Measurements from ENCODE around the gene ABCC1.
"Not testable (repeated sequence)": the region's sequence is repeated elsewhere in the genome, so short reads cannot be mapped to it uniquely, and the experiment has no call there.

ABCC1 gene

DNA sequence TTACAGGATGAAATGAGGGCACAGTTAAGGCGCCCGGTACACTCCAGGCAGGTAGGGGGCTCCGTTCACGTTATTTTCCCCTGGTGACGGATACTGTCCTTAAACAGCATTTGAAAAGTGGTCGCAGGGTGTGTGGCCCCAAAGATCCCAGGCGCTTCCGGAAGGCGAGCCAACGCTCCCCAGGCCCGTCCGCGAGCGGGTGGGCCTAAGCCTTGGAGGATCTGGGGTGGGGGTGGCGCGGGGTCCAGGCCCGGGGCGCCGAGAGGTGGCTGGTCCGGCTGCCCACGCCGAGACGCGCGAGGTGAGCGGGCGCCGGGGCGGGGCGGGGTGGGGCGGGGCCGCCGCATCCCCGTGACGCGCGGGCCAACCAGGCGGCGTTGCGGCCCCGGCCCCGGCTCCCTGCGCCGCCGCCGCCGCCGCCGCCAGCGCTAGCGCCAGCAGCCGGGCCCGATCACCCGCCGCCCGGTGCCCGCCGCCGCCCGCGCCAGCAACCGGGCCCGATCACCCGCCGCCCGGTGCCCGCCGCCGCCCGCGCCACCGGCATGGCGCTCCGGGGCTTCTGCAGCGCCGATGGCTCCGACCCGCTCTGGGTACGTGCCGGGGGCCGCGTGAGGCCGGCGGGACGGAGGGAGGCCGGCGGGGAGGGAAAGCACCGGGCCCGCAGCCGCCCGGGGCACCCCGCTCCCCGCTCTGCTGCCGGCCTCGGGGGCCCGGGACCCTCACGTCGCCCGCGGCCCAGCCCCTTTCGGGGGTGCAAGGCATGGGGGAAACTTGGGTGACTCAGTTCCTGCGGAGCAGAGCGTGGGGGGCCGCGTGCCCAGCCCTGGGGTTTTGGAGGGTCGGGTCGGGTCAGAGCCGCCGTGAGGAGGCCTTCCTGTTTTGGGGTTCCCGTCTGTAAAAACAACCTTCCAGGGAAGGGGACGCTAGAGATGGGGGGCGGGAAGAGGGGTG is at the start of gene ABCC1:
ABCC1 (plus strand) TSS at position 407 of the 951 bp plus-strand sequence; CDS start at position 543, 136 bp downstream.
- peak; percentile 22 to 47 (median 35) for DNase-seq (ENCODE audit: low read depth in 3 of 3)

GRCh38 chr16:15900357-15900756 is 49.1 kb upstream of the ABCC1 start:
- DNase-seq (ENCODE audit: low read depth in 3 of 3): no peak

- no peak for DNase-seq (ENCODE audit: low read depth in 3 of 3)
Measured at GRCh38 chr16:15900901-15901500, 48.4 kb upstream of the ABCC1 start.

DNA sequence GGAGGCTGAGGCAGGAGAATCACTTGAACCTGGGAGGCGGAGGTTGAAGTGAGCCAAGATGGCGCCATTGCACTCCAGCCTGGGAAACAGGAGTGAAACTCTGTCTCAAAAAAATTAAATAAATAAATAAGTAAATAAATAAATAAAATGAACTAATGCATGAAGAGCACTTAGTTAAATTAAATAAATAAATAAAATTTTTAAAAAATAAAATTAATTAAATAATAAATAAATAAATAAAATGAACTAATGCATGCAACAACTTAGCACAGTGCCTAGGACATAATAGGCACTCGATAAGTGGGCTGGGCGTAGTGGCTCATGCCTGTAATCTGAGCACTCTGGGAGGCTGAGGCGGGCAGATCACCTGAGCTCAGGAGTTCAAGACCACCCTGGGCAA is 45.5 kb upstream of the ABCC1 start:
- DNase-seq (ENCODE audit: low read depth in 3 of 3): no peak

GRCh38 chr16:15906439-15906838 is 43.0 kb upstream of the ABCC1 start:
- no peak for DNase-seq (ENCODE audit: low read depth in 3 of 3)

DNA sequence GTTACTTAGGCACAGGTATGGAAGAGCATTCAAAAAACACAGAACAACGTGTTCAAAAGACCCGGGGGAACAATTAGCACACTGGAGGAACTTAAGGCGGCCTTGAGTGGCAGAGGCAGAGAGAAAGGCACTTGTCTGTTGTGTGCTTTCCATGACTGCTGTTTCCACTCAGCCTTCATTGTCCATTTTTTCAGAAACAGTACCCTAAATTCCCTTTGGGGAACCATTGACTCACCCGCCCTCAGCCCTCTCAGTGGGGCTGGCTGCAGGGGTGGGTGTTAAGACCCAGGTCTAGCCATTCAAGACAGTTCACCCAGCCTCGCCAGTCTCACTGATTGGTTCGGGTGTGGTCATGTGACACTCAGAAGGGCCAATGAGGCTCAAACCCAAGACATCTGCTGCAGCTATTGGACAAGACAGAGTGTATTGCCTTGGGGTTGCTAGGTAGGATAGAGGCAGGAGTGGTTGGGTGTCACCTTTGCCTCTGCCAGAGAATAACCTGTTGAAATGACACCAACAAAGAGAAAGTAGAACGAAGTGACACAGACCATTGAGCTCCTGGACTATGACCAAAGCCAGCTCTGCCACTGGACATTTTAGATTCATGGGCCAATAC is 41.4 kb upstream of the ABCC1 start:
- peak in 1 of 3 experiments; percentile 39 for DNase-seq (ENCODE audit: low read depth in 3 of 3)

DNA sequence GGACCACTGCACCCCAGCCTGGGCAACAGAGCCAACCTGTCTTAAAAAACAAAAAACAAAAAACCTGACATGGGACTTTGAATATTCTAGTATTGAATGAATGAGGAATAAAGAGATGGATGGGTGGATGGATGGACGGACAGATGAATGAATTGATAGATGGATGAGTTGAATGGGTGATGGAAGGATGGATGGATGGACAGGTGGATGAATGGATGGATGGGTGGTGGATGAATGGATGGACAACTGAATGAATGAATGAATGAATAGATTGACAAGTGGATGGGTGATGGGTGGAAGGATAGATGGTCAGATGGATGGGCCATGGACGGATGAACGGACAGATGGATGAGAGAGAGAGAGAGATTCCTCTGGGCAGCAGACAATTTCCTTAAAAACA is 38.2 kb upstream of the ABCC1 start:
- no peak for DNase-seq (ENCODE audit: low read depth in 3 of 3)

DNA sequence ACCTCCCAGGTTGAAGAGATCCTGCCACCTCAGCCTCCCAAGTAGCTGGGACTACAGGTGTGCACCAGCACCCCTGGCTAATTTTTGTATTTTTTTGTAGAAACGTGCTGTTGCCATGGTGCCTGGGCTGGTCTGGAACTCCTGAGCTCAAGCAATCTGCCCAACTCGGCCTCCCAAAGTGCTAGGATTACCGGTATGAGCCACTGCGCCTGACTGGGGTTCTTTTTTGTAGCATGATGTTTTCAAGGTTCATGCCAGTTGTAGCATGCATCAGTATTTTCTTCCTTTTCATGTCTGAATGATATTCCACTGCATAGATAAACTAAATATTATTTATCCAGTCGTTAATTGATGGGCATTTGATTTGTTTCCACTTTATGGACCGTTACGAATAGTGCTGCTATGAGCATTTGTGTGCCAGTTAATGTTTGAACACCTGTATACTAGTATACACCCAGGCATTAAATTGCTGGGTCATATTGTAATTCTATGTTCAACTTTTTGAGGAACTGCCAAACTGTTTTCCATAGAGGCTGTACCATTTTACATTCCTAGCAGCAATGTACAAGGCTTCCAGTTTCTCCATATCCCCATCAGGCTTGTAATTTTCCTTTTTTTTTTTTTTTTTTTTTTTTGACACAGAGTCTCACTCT is 36.2 kb upstream of the ABCC1 start:
- no peak for DNase-seq (ENCODE audit: low read depth in 3 of 3)

DNA sequence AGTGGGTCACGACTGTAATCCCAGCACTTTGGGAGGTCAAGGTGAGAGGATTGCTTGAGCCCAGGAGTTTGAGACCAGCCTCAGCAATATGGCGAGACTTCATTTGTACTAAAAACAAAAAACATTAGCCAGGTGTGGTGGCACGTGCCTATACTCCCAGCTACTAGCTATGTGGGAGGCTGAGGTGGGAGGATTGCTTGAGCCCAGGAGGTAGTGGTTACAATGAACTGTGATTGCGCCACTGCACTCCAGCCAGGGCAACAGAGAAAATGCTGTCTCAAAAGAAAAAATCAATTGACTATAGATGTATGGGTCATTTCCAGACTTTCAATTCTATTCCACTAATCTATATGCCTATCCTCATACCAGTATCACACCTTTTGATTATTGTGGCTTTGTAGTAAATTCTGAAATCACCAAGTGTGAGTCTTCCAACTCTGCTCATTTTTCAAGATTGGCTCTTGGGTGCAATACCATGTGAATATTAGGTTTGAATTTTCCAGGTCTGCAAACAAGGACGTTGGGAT is 33.8 kb upstream of the ABCC1 start:
- no peak for DNase-seq (ENCODE audit: low read depth in 3 of 3)

DNA sequence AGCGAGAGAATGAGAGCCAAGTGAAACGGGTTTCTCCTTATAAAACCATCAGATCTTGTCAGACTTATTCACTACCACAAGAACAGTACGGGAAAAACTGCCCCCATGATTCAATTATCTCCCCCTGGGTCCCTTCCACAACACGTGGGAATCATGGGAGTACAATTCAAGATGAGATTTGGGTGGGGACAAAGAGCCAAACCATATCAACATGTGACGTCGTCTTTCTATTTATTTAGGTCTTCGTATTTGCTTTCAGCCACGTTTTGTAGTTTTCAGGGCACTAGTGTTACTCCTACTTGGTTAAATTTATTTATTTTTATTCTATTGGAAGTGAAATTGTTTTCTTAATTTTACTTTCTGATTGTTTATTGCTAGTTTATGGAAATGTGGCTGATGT is 33.1 kb upstream of the ABCC1 start:
- DNase-seq (ENCODE audit: low read depth in 3 of 3): no peak

GRCh38 chr16:15918314-15918713 is 31.1 kb upstream of the ABCC1 start:
- not testable (repeated sequence) for DNase-seq (ENCODE audit: low read depth in 3 of 3)

- no peak for DNase-seq (ENCODE audit: low read depth in 3 of 3)
Measured at GRCh38 chr16:15919331-15919730, 30.1 kb upstream of the ABCC1 start.

DNA sequence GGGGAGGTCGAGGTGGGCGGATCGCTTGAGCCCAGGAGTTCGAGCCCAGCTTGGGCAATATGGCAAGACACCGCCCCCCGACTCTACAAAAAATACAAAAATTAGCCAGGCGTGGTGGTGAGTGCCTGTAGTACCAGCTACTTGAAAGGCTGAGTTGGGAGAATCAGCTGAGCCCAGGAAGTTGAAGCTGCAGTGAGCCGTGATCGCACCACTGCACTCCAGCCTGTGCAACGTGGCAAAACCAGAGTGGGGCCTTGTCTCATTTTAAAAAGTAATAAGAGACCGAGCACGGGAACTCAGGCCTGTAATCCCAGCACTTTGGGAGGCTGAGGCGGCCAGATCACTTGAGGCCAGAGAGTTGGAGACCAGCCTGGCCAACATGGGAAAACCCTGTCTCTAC is 24.4 kb upstream of the ABCC1 start:
- DNase-seq (ENCODE audit: low read depth in 3 of 3): no peak

- DNase-seq (ENCODE audit: low read depth in 3 of 3): no peak
Measured at GRCh38 chr16:15925631-15926030, 23.8 kb upstream of the ABCC1 start.

DNA sequence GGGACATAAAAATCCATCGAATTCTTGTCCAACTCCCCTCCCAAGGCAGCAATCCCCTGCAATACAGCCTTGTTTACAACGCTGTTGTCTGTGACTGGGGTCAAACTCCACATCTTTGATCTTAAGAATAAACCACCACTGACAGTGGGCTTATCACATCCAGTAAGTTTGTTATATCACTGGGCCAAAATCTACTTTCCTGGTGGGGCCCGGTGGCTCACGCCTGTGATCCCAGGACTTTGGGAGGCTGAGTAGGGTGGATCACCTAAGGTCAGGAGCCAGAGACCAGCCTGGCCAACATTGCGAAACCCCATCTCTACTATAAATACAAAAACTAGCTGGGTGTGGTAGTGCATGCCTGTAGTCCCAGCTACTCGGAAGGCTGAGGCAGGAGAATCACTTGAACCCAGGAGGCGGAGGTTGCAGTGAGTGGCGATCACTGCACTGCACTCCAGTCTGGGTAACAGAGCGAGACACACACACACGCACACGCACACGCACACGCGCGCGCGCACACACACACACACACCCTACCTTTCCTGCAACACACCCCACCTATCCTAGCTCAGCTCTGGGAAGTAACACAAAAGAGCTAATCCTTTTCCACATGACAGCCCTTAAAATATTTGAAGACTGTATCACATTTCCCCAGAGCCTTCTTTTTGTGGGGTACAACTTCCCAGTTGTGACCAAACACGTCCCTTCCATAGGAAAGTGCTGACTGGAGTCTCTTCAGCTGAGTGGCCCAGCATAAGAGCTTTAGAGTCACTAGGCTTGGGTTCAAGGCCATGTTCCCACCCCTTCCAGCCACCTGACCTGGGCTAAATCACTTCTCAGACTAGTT is 20.9 kb upstream of the ABCC1 start:
- DNase-seq (ENCODE audit: low read depth in 3 of 3): no peak

- no peak for DNase-seq (ENCODE audit: low read depth in 3 of 3)
Measured at GRCh38 chr16:15932939-15933338, 16.5 kb upstream of the ABCC1 start.

DNA sequence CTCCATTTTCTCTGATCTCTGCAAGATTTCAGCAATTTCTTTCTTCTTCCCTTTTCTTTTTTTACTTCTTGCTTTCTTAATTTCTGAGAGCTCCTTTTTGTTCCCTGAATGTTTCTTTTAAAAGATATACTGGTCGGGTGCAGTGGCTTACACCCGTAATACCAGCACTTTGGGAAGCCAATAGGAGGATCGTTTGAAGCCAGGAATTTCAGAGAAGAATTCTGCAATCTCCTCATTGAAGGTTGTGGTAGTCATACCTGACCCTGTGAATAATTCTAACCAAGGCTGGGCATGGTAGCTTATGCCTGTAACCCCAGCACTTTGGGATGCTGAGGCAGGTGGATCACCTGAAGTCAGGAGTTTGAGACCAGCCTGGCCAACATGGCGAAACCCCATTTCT is 15.6 kb upstream of the ABCC1 start:
- DNase-seq (ENCODE audit: low read depth in 3 of 3): no peak

GRCh38 chr16:15934991-15935390 is 14.4 kb upstream of the ABCC1 start:
- DNase-seq (ENCODE audit: low read depth in 3 of 3): no peak

- DNase-seq (ENCODE audit: low read depth in 3 of 3): not testable (repeated sequence)
Measured at GRCh38 chr16:15936809-15937208, 12.6 kb upstream of the ABCC1 start.

DNA sequence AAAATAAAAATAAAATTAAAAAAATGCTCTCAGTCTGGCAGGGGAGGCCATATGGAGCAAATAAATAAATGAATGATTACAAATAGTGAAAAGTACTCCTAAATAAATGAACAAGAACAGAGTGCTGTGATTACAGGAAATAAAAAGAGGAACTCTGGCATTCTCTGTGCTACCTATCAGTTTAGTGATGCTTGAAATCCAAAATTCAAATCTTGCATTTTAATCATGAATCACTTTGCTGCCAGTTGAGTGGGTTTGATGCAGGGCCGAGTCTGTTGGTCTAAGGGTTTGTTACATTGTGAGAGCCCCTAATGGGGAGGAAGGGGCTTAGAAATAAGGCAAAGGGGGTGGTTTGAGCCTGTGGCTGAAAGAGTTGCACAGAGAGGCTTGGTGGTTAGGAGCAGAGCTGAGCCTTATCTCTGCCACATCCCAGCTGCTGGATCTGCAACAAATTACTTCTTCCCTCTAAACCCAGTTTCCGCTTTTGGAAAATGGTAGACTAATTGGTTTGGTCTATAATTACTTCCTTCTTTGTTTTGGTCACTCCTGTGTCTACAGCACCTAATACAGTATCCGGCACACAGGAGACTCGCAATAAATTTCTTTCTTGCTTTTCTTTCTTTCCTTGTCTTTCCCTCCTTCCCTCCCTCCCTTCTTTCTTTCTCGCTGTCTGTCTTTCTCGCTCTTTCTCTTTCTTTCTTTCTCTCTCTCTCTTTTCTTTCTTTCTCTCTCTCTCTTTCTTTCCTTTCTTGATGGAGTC is 6.3 kb upstream of the ABCC1 start:
- DNase-seq (ENCODE audit: low read depth in 3 of 3): no peak

Measured in stimulated activated CD4-positive, alpha-beta T cell treated with anti-CD3 and anti-CD28 coated beads, TNF-alpha, amount 100 ng/mL, for 24 hours (primary cell).